SK-N-MC (cell line): ENCODE measurements around the gene B3GAT1.

Experiments
- DNase-seq: peaks from one replicate; pipeline ENCODE4 v3.0.0-alpha.2; 2011; ENCODE audit warnings: low read depth, low spot score
- H3K27ac ChIP-seq: fragments of 200-600 bp; sonication (generic); 2 replicates; pipeline ENCODE4 v1.5.1; 2016; ENCODE audit warnings: mixed run types
- H3K36me3 ChIP-seq: fragments of 200-600 bp; sonication (generic); 2 replicates; pipeline ENCODE4 v1.6.1; 2017; ENCODE audit warnings: antibody characterized with exemption, low read length, mixed read lengths; ENCODE audit not compliant: insufficient read depth
- H3K4me3 ChIP-seq: fragments of 200-600 bp; sonication (generic); 2 replicates; pipeline ENCODE4 v1.5.1; 2016
- H3K9ac ChIP-seq: fragments of 200-600 bp; sonication (generic); 2 replicates; pipeline ENCODE4 v1.8.0; 2017; ENCODE audit warnings: mixed run types, mixed read lengths; ENCODE audit not compliant: insufficient read length
- H3K9me3 ChIP-seq: fragments of 200-600 bp; sonication (generic); 2 replicates; pipeline ENCODE4 v1.6.1; 2017; ENCODE audit warnings: low read depth, mild to moderate bottlenecking, antibody characterized with exemption, low read length, moderate library complexity, mixed read lengths
- EZH2 ChIP-seq: fragments of 200-600 bp; sonication (generic); IDR thresholded peaks from one replicate; pipeline ENCODE4 v1.6.1; 2017; ENCODE audit warnings: antibody characterized with exemption
- FOXP2 ChIP-seq: optimal IDR thresholded peaks from 2 replicates; pipeline ENCODE3; 2011; ENCODE audit warnings: mild to moderate bottlenecking, moderate library complexity; ENCODE audit not compliant: insufficient read depth; ENCODE audit errors: extremely low read length, control extremely low read depth
- POLR2AphosphoS5 ChIP-seq: IDR thresholded peaks from 2 replicates; pipeline ENCODE4 v1.6.1; 2012; ENCODE audit warnings: mild to moderate bottlenecking, low read depth, low read length, borderline replicate concordance

Gene B3GAT1

GRCh38 chr11:134356656-134357544, 55.1 kb downstream of the B3GAT1 start:
- Histone ChIP-seq H3K9ac (no peak overlapping the region), H3K27ac (no peak overlapping the region), H3K36me3 (peaks cover 28% of the 10 kb centered on the region), H3K4me3 (no peak overlapping the region), H3K9me3 (no peaks in the 10 kb centered on the region)
- TF ChIP-seq EZH2 (no peak), FOXP2 (no peak), POLR2AphosphoS5 (no peak)
- no peak for DNase-seq

GRCh38 chr11:134355656-134356055, 56.4 kb downstream of the B3GAT1 start:
- H3K27ac ChIP-seq, result peak overlapping the region; percentile 64; the same call in 1 of the 2 replicates
- no peak for TF ChIP-seq FOXP2

GRCh38 chr11:134355136-134355535, 56.9 kb downstream of the B3GAT1 start:
- H3K36me3 ChIP-seq, result peaks cover 36% of the 10 kb centered on the region
- no peak overlapping the region for H3K4me3 ChIP-seq
- no peak overlapping the region for H3K9ac ChIP-seq
- no peaks in the 10 kb centered on the region for H3K9me3 ChIP-seq
- H3K27ac ChIP-seq, result peak overlapping the region; percentile 64
- TF ChIP-seq EZH2 (no peak), FOXP2 (no peak), POLR2AphosphoS5 (no peak)
- DNase-seq, result no peak

More at GRCh38 chr11:134355656-134356055, 56.4 kb downstream of the B3GAT1 start:
- peaks cover 31% of the 10 kb centered on the region for H3K36me3 ChIP-seq
- no peaks in the 10 kb centered on the region for H3K9me3 ChIP-seq
- no peak overlapping the region for H3K4me3 ChIP-seq
- no peak overlapping the region for H3K9ac ChIP-seq
- no peak for DNase-seq

- H3K27ac ChIP-seq, result no peak overlapping the region
- H3K9ac ChIP-seq, result no peak overlapping the region
- DNase-seq, result no peak
- H3K36me3 ChIP-seq, result peaks cover 32% of the 10 kb centered on the region
- H3K4me3 ChIP-seq, result no peak overlapping the region
- no peak for TF ChIP-seq EZH2
- no peak for TF ChIP-seq POLR2AphosphoS5
- no peak for TF ChIP-seq FOXP2
- no peaks in the 10 kb centered on the region for H3K9me3 ChIP-seq
These were observed 59.9 kb downstream of the B3GAT1 start for GRCh38 chr11:134352111-134352510.

GRCh38 chr11:134350381-134350780, 61.7 kb downstream of the B3GAT1 start:
- no peaks in the 10 kb centered on the region for H3K9me3 ChIP-seq
- no peak overlapping the region for H3K9ac ChIP-seq
- peaks cover 20% of the 10 kb centered on the region for H3K36me3 ChIP-seq
- no peak for DNase-seq
- H3K4me3 ChIP-seq, result no peak overlapping the region
- TF ChIP-seq FOXP2 (no peak), EZH2 (no peak)
- H3K27ac ChIP-seq, result no peak overlapping the region

GRCh38 chr11:134349802-134350355, 62.2 kb downstream of the B3GAT1 start:
- H3K9ac ChIP-seq, result no peak overlapping the region
- no peak overlapping the region for H3K4me3 ChIP-seq
- peaks cover 20% of the 10 kb centered on the region for H3K36me3 ChIP-seq
- no peak for DNase-seq
- TF ChIP-seq FOXP2, result no peak
- no peak for TF ChIP-seq EZH2
- TF ChIP-seq POLR2AphosphoS5, result no peak
- H3K9me3 ChIP-seq, result no peaks in the 10 kb centered on the region
- H3K27ac ChIP-seq, result no peak overlapping the region

GRCh38 chr11:134349109-134349801, 62.8 kb downstream of the B3GAT1 start:
- peaks cover 20% of the 10 kb centered on the region for H3K36me3 ChIP-seq
- no peak for TF ChIP-seq POLR2AphosphoS5
- TF ChIP-seq FOXP2, result no peak
- TF ChIP-seq EZH2, result no peak
- no peaks in the 10 kb centered on the region for H3K9me3 ChIP-seq
- no peak overlapping the region for H3K9ac ChIP-seq
- H3K4me3 ChIP-seq, result no peak overlapping the region
- no peak for DNase-seq
- H3K27ac ChIP-seq, result no peak overlapping the region

- no peak for TF ChIP-seq POLR2AphosphoS5
- DNase-seq, result no peak
- H3K9me3 ChIP-seq, result no peaks in the 10 kb centered on the region
These were observed 64.6 kb downstream of the B3GAT1 start for GRCh38 chr11:134347441-134347840.

More at GRCh38 chr11:134347441-134347840, 64.6 kb downstream of the B3GAT1 start:
- Histone ChIP-seq H3K4me3 (no peak overlapping the region), H3K27ac (no peak overlapping the region), H3K9ac (no peak overlapping the region), H3K36me3 (peaks cover 10% of the 10 kb centered on the region)
